H1 (cell line): Measurements from ENCODE around the gene WDR49. TPM values are rescaled to one million over a fixed set of nuclear protein-coding genes. Genes with fewer than 3 reads are reported as not detected.
A peak's percentile ranks its signal among the peaks of the same experiment; 100 is the strongest.

Source experiments
- CTCF ChIA-PET: fragments of 300-600 bp; sonication (Branson Sonifier 250); formaldehyde crosslinking; loops from one replicate; lab custom pipeline; 2021; ENCODE audit not compliant: partially characterized antibody; lab: Charles Lee
- POLR2A ChIA-PET: fragments of 300-600 bp; sonication (Branson Sonifier 250); formaldehyde crosslinking; loops from one replicate; lab custom pipeline; 2021; ENCODE audit warnings: inconsistent platforms; ENCODE audit not compliant: partially characterized antibody; lab: Charles Lee
- DNase-seq, 2 experiments: peaks; one replicate each; pipeline versions ENCODE4 v3.0.0 to v3.0.0-alpha.2; 2010 to 2022; ENCODE audit warnings: low spot score in 2 of 2, low read depth in 1 of 2, mixed read lengths in 1 of 2
- FAIRE-seq: peaks from 2 replicates; lab custom pipeline; 2011; peaks lifted over from hg19 to GRCh38; lab: Jason Lieb, UNC
- H2AFZ ChIP-seq: 2 replicates; pipeline ENCODE4 v1.8.1; 2012; ENCODE audit warnings: low read length, inconsistent platforms
- H2AK5ac ChIP-seq: 2 replicates; pipeline ENCODE4 v1.6.1; 2013; ENCODE audit warnings: low read depth, low read length
- H2BK120ac ChIP-seq: replicated peaks from 2 replicates; pipeline ENCODE3; 2013; ENCODE audit warnings: low read depth, low read length, inconsistent platforms
- H2BK12ac ChIP-seq: 2 replicates; pipeline ENCODE4 v1.6.1; 2013; ENCODE audit warnings: low read depth, low read length
- H2BK15ac ChIP-seq: 2 replicates; pipeline ENCODE4 v1.6.1; 2013; ENCODE audit warnings: low read length
- H2BK20ac ChIP-seq: 2 replicates; pipeline ENCODE4 v1.6.1; 2013; ENCODE audit warnings: low read length
- H2BK5ac ChIP-seq: 2 replicates; pipeline ENCODE4 v1.6.1; 2013; ENCODE audit warnings: low read depth, low read length
- H3K14ac ChIP-seq: 2 replicates; pipeline ENCODE4 v1.6.1; 2013; ENCODE audit warnings: inconsistent platforms; ENCODE audit not compliant: insufficient read length
- H3K18ac ChIP-seq: 2 replicates; pipeline ENCODE4 v1.6.1; 2013; ENCODE audit warnings: low read length; ENCODE audit errors: extremely low read depth
- H3K23ac ChIP-seq: 2 replicates; pipeline ENCODE4 v1.6.1; 2013; ENCODE audit warnings: inconsistent platforms; ENCODE audit not compliant: insufficient read length
- H3K23me2 ChIP-seq: 2 replicates; pipeline ENCODE4 v1.6.1; 2013; ENCODE audit warnings: low read depth, low read length
- H3K27ac ChIP-seq: 2 replicates; pipeline ENCODE4 v1.6.1; 2011; ENCODE audit warnings: low read depth, low read length, inconsistent platforms
- H3K27me3 ChIP-seq, 4 experiments: replicated peaks in 1 of 4; 1 replicate in 1 of 4; 2 replicates in 3 of 4; pipeline versions ENCODE4 v1.6.1 to v1.8.1; 2011 to 2013; ENCODE audit warnings: low read length in 3 of 4, mild to moderate bottlenecking in 3 of 4, inconsistent platforms in 2 of 4, mixed read lengths in 2 of 4, moderate library complexity in 1 of 4; ENCODE audit not compliant: control insufficient read depth in 3 of 4, insufficient read depth in 3 of 4; ENCODE audit errors: extremely low read depth in 1 of 4
- H3K36me3 ChIP-seq, 4 experiments: 2 replicates each; pipeline versions ENCODE4 v1.6.1 to v1.8.1; 2011 to 2013; ENCODE audit warnings: mild to moderate bottlenecking in 4 of 4, low read length in 3 of 4, moderate library complexity in 2 of 4, control low read depth in 1 of 4, inconsistent platforms in 1 of 4; ENCODE audit not compliant: insufficient read depth in 4 of 4, control insufficient read depth in 2 of 4
- H3K4ac ChIP-seq: replicated peaks from 2 replicates; pipeline ENCODE3; 2013; ENCODE audit warnings: low read length, low read depth, mixed read lengths, inconsistent platforms; ENCODE audit not compliant: insufficient read length
- H3K4me1 ChIP-seq, 4 experiments: replicated peaks in 1 of 4; 1 replicate in 1 of 4; 2 replicates in 3 of 4; pipeline versions ENCODE4 v1.6.1 to v1.8.1; 2011 to 2013; ENCODE audit warnings: low read length in 3 of 4, inconsistent platforms in 2 of 4, mixed read lengths in 1 of 4; ENCODE audit not compliant: insufficient read depth in 4 of 4, control insufficient read depth in 3 of 4
- H3K4me2 ChIP-seq, 2 experiments: 2 replicates each; pipeline versions ENCODE4 v1.6.1 to v1.8.1; 2011 to 2013; ENCODE audit warnings: low read depth in 2 of 2, low read length in 2 of 2, control low read depth in 1 of 2, inconsistent platforms in 1 of 2, mild to moderate bottlenecking in 1 of 2; ENCODE audit not compliant: insufficient read depth in 1 of 2
- H3K4me3 ChIP-seq, 4 experiments: fragments of 200-600, 300-600 bp in 1 of 4; sonication (generic), shearing (Covaris generic), sonication (Bioruptor Twin) in 1 of 4; 2 replicates each; pipeline versions ENCODE4 v1.5.1 to v1.8.1; 2011 to 2016; ENCODE audit warnings: low read length in 4 of 4, low read depth in 3 of 4, control low read depth in 2 of 4, inconsistent platforms in 2 of 4, mild to moderate bottlenecking in 2 of 4, mixed read lengths in 1 of 4, moderate library complexity in 1 of 4; ENCODE audit not compliant: insufficient read depth in 2 of 4; ENCODE audit errors: extremely low read depth in 1 of 4
- H3K56ac ChIP-seq: replicated peaks from 2 replicates; pipeline ENCODE3; 2013; ENCODE audit warnings: low read depth, mild to moderate bottlenecking, mixed read lengths, low read length, inconsistent platforms; ENCODE audit not compliant: insufficient read length
- H3K79me1 ChIP-seq: 2 replicates; pipeline ENCODE4 v1.6.1; 2013; ENCODE audit warnings: low read depth, low read length, control low read depth
- H3K79me2 ChIP-seq, 2 experiments: 2 replicates each; pipeline versions ENCODE4 v1.6.1 to v1.8.1; 2012 to 2013; ENCODE audit warnings: low read length in 2 of 2, mild to moderate bottlenecking in 2 of 2, inconsistent platforms in 1 of 2; ENCODE audit not compliant: insufficient read depth in 2 of 2, control insufficient read depth in 1 of 2
- H3K9ac ChIP-seq, 4 experiments: replicated peaks in 1 of 4; 1 replicate in 1 of 4; 2 replicates in 3 of 4; pipeline versions ENCODE4 v1.6.1 to v1.8.1; 2011 to 2013; ENCODE audit warnings: low read depth in 3 of 4, low read length in 3 of 4, control low read depth in 2 of 4, mild to moderate bottlenecking in 2 of 4, moderate library complexity in 2 of 4, inconsistent platforms in 1 of 4; ENCODE audit errors: extremely low read depth in 1 of 4
- H3K9me3 ChIP-seq, 2 experiments: 2 replicates each; pipeline versions ENCODE4 v1.6.1 to v1.8.1; 2012 to 2013; ENCODE audit warnings: mild to moderate bottlenecking in 2 of 2, moderate library complexity in 2 of 2, control low read depth in 1 of 2, inconsistent platforms in 1 of 2, low read depth in 1 of 2, low read length in 1 of 2, mixed read lengths in 1 of 2; ENCODE audit not compliant: insufficient read depth in 2 of 2
- H4K20me1 ChIP-seq, 2 experiments: replicated peaks in 1 of 2; 2 replicates each; pipeline versions ENCODE3 to v1.8.1; 2011 to 2013; ENCODE audit warnings: inconsistent platforms in 2 of 2, low read length in 2 of 2, mild to moderate bottlenecking in 1 of 2; ENCODE audit not compliant: insufficient read depth in 2 of 2, control insufficient read depth in 1 of 2
- H4K5ac ChIP-seq: 2 replicates; pipeline ENCODE4 v1.6.1; 2013; ENCODE audit warnings: low read length, low read depth, mixed read lengths, inconsistent platforms; ENCODE audit not compliant: insufficient read length
- H4K8ac ChIP-seq: 2 replicates; pipeline ENCODE4 v1.8.0; 2013; ENCODE audit warnings: mild to moderate bottlenecking, moderate library complexity, low read length, inconsistent platforms; ENCODE audit not compliant: insufficient read depth; ENCODE audit errors: extremely low read depth
- H4K91ac ChIP-seq: replicated peaks from 2 replicates; pipeline ENCODE3; 2013; ENCODE audit warnings: low read length, mixed read lengths, inconsistent platforms; ENCODE audit not compliant: insufficient read length
- BCL11A ChIP-seq, 2 experiments: IDR thresholded peaks; one replicate each; pipeline ENCODE4 v1.6.1; 2011; ENCODE audit warnings: low read depth in 2 of 2, low read length in 2 of 2, mild to moderate bottlenecking in 2 of 2
- CBX5 ChIP-seq: fragments of 300-800, 300-1000 bp; sonication (generic); IDR thresholded peaks from 2 replicates; pipeline ENCODE4 v1.7.1; 2016; ENCODE audit warnings: antibody characterized with exemption, low read length, low read depth
- GTF2F1 ChIP-seq: IDR thresholded peaks from 2 replicates; pipeline ENCODE4 v1.6.1; 2012; ENCODE audit warnings: low read depth, low read length, improper control_type of control experiment, borderline replicate concordance
- MAFK ChIP-seq: IDR thresholded peaks from 2 replicates; pipeline ENCODE4 v1.6.1; 2012; ENCODE audit warnings: low read depth, mild to moderate bottlenecking, improper control_type of control experiment, low read length
- PHF8 ChIP-seq: fragments of 200-600 bp; sonication (generic); conservative IDR thresholded peaks from 2 replicates; pipeline ENCODE4 v1.7.1; 2012; ENCODE audit warnings: low read depth, mild to moderate bottlenecking, inconsistent platforms, low read length, moderate library complexity
- POLR2AphosphoS5 ChIP-seq: IDR thresholded peaks from 2 replicates; pipeline ENCODE4 v1.6.1; 2011; ENCODE audit warnings: low read depth, low read length
- POU5F1 ChIP-seq: IDR thresholded peaks from 2 replicates; pipeline ENCODE4 v1.6.1; 2011; ENCODE audit warnings: low read depth, mild to moderate bottlenecking, low read length, moderate library complexity
- RFX5 ChIP-seq: IDR thresholded peaks from 2 replicates; pipeline ENCODE4 v1.6.1; 2011; ENCODE audit warnings: low read depth, low read length, improper control_type of control experiment, borderline replicate concordance
- RNF2 ChIP-seq: fragments of 200-900, 300-1000 bp; sonication (generic); IDR thresholded peaks from 2 replicates; pipeline ENCODE4 v1.7.1; 2016; ENCODE audit warnings: borderline replicate concordance, low read depth, mild to moderate bottlenecking, antibody characterized with exemption, low read length; ENCODE audit not compliant: poor library complexity, severe bottlenecking; ENCODE audit errors: missing control alignments
- SP4 ChIP-seq: IDR thresholded peaks from 2 replicates; pipeline ENCODE4 v1.6.1; 2012; ENCODE audit warnings: low read length, inconsistent platforms
- TBP ChIP-seq: IDR thresholded peaks from 2 replicates; pipeline ENCODE4 v1.6.1; 2011; ENCODE audit warnings: low read depth, low read length, improper control_type of control experiment
- WGBS, 2 experiments: shearing (Covaris generic) in 1 of 2; methylation state at CpG; one replicate each; pipeline versions ENCODE4 v1.1.6 to v1.1.7; 2013 to 2015; ENCODE audit warnings: low lambda C conversion rate in 2 of 2, mixed read lengths in 2 of 2, inconsistent platforms in 1 of 2, low coverage in 1 of 2, missing lambda C conversion rate in 1 of 2; ENCODE audit not compliant: insufficient replicate concordance in 2 of 2, insufficient coverage in 1 of 2, insufficient read length in 1 of 2; ENCODE audit errors: extremely low coverage in 1 of 2, missing lambda C conversion rate in 1 of 2; 5-methylcytosine and 5-hydroxymethylcytosine counted together
- polyA plus RNA-seq, 7 experiments: library from polyadenylated mRNA; depleted of rRNA in 3 of 7; stranded (reverse) in 5 of 7; unstranded in 2 of 7; fragments of >200 nt in 5 of 7; fragments of 200-250 nt in 2 of 7; gene quantifications; 1 replicate in 5 of 7; 2 replicates in 1 of 7; 4 replicates in 1 of 7; pipeline versions ENCODE4 v1.2.1 to v1.2.3, GENCODE V29; 2011 to 2013; ENCODE audit warnings: missing spikeins in 2 of 7, mixed read lengths in 2 of 7
- total RNA-seq: library from RNA; stranded (reverse); fragmentation: NEBNext Ultra II Directional; extraction: Animal tissue kit (Norgen Biotek cat#: 25700); gene quantifications from 2 replicates; pipeline ENCODE4 v1.2.1, GENCODE V29; 2021

The WDR49 gene
- total and polyA plus RNA-seq, 2 of the 8 experiments (the other 6 are each of a cell fraction or from before 2014, with no cell fraction given): 0.50 to 1.7 TPM

DNA sequence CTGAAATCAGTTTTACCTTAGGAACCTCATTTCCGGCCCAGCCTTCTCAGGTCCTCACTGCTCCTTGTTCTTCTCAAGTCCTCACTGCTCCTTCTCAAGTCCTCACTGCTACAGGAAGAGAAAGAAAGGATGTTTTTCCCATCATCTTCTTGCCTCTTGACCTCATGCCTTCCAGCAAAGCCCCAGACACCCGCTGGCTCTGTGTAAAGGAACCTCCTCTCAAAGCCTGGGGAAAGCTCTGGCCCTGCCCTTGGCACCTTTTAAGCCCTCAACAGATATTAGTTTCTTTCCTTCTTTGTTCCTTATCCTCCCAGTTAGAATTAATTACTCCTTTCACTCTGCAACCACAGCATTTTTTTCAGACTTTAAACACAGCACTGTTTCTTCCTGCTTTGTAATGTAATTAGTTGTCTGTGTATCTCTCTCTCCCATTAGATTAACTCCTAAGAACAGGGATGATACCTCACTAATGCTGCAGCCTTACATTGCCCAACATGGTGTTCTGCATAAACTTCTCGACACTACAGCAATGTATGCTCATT, 4.0 kb upstream of the WDR49 start:
- H3K4me2 ChIP-seq: no peak overlapping the region; a peak in 1 of 4 replicates
- no peak overlapping the region for H4K91ac ChIP-seq
- no peak overlapping the region for H2BK15ac ChIP-seq
- H3K23ac ChIP-seq: no peak overlapping the region
- FAIRE-seq (no peak), DNase-seq (no peak)
- WGBS, 2 experiments: 63% methylated on average over 3 of the region's 3 CpGs; no CpG with 5 or more reads in 1 of the 2 experiments
- H3K14ac ChIP-seq: no peak overlapping the region
- no peak overlapping the region for H2BK120ac ChIP-seq
- CTCF ChIA-PET: interaction anchor here (1.1 kb wide), 1 partner anchor 11 kb away, joined by 3 read pairs; no protein-coding TSS in a partner anchor
- H3K23me2 ChIP-seq: no peaks in the 10 kb centered on the region
- peak overlapping the region; percentile 46; the same call in 1 of the 2 replicates for H2BK12ac ChIP-seq
- no peak overlapping the region for H4K5ac ChIP-seq
- H3K27ac ChIP-seq: no peak overlapping the region
- no peak overlapping the region for H3K4ac ChIP-seq
- H3K4me3 ChIP-seq: no peak overlapping the region
- 0 out of 2 replicates have a peak overlapping the region, but pooled peaks have one; percentile 9 for H2BK20ac ChIP-seq
- no peak overlapping the region for H4K8ac ChIP-seq
- peaks cover 0 to 4% of the 10 kb centered on the region in 2 experiments; a peak in 1 of 4 replicates for H3K9me3 ChIP-seq
- no peaks in the 10 kb centered on the region for H3K27me3 ChIP-seq
- 0 out of 2 replicates have a peak overlapping the region, but pooled peaks have one; percentile 30 for H2BK5ac ChIP-seq
- TF ChIP-seq RFX5: no peak
- no peak for TF ChIP-seq POU5F1
- TF ChIP-seq CBX5: no peak
- no peak for TF ChIP-seq SP4
- TF ChIP-seq RNF2: no peak
- no peak for TF ChIP-seq TBP
- no peak for TF ChIP-seq POLR2AphosphoS5
- TF ChIP-seq GTF2F1: no peak
- TF ChIP-seq BCL11A (IDR thresholded peaks at IDR 0.05; ENCODE audit: low read depth in 2 of 2, low read length in 2 of 2): no peak
- TF ChIP-seq PHF8: no peak
- no peak for TF ChIP-seq MAFK
- H4K20me1 ChIP-seq: no peaks in the 10 kb centered on the region
- H3K4me1 ChIP-seq: peaks cover 3 to 10% (median 8%) of the 10 kb centered on the region in 4 experiments; a peak in 5 of 7 replicates
- no peaks in the 10 kb centered on the region for H3K79me1 ChIP-seq
- H2AK5ac ChIP-seq: no peak overlapping the region
- no peak overlapping the region for H3K56ac ChIP-seq
- H3K18ac ChIP-seq: no peak overlapping the region
- no peaks in the 10 kb centered on the region for H3K36me3 ChIP-seq
- peak overlapping the region; percentile 98 for H2AFZ ChIP-seq
- no peaks in the 10 kb centered on the region for H3K79me2 ChIP-seq
- POLR2A ChIA-PET: interaction anchor here (0.9 to 1.0 kb wide), 2 partner anchors 11 to 16 kb away, joined by 3 read pairs; no protein-coding TSS in a partner anchor
- no peak overlapping the region; a peak in 1 of 7 replicates for H3K9ac ChIP-seq
